ENCODE measurements around the gene NPHP4. TPM values are rescaled to one million over a fixed set of nuclear protein-coding genes. Genes with fewer than 3 reads are reported as not detected.
A peak's percentile ranks its signal among the peaks of the same experiment; 100 is the strongest.

NPHP4 gene
- 1 to 10 TPM; 5.0 to 6.8 (median 6.0) TPM for total RNA-seq (2021; fragmentation: NEBNext Ultra II Directional; extraction: Animal tissue kit (Norgen Biotek cat#: 25700))
- long read RNA-seq, partial matches to known transcripts, result 0 of 1 reads
- long read RNA-seq, other reads (novel, unspliced or antisense), result 1 of 1 reads

DNA sequence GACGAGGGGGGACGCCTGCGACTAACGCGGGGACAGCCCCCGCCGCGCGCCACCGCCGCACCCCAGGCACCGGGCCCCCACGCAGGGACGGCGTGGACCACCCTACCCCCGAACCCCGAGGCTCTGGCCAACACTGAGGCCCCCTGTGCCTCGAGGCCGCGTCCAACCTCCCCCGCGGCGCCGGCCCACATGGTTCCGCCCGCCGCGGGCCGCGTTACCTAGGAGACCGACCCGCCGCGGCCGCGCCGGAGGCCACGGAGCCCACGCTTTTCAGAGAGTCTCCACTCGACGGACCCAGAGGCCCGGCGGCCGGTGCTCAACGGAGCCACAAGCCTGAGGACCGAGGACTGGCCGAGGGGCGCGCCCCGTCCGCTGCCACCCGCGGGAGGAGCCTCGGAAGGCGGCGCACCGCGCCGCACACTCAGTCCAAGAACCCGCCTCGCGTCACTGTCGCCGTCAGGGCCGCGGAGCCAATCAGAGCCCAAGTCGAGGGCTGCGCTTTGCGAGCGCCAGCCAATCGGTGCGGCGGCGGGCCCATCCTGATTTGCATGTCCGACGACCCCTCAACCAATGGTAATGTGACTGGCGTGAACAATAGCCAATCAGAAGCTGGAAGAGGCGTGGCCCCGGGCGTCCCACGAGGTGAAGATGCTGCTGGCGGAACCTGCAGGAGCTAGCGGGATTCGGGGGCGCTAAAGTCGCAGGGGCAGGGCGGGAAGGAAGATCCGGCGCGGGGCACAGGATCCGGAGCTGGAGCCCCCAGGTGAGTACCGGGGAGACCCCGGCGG, at the start of gene NPHP4:
NPHP4 (minus strand) TSS at position 400 of the 788 bp plus-strand sequence. CDS start 6,136 bp downstream, outside the sequence.
- no peaks in the 10 kb centered on the region for H3K36me3 Mint-ChIP-seq (ENCODE audit: low read depth)
- H3K4me3 Mint-ChIP-seq, result peak within 1 kb of the TSS; percentile 91
- DNase-seq, result peak; percentile 100
- H3K4me1 Mint-ChIP-seq (ENCODE audit: low read depth), result peaks cover 22% of the 10 kb centered on the region
- TF ChIP-seq CTCF (IDR thresholded peaks at IDR 0.05), result no peak
- H3K27me3 Mint-ChIP-seq (ENCODE audit: insufficient read depth), result no peaks in the 10 kb centered on the region
- H3K27ac Mint-ChIP-seq, result peak within 1 kb of the TSS; percentile 80
- no peaks in the 10 kb centered on the region for H3K9me3 Mint-ChIP-seq

DNA sequence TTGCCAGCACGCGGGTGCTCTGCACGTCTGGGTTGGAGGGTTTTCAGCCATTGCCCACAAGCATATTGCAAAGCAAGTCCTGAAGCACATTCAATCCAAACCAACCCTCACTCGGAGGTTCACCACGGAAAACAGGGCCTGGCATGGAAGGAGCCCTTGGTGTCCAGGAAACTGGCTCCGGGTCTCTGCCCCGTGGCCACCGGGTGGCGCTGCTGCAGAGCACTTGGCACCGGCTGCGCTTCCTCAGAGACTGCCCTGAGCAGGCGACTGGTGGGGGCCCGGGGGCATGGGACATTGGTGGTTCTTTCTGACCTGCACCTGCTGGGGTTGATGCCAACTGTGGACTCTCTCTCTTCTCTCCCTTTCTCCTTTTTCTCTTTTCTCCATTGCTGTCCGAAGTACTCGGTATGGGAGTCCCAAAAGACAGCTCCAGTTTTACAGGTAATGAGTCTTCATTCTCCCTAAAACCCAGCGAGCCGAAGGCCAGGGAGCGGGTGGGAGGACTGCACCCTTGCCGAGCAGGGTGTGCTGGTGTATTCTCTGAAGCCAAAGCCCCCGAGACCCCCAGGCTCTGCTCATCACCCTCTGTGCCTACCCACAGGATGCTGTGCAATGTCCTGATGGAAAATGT, 49.3 kb upstream of the NPHP4 start:
- peaks cover 2% of the 10 kb centered on the region for H3K27me3 Mint-ChIP-seq (ENCODE audit: insufficient read depth)
- H3K4me1 Mint-ChIP-seq (ENCODE audit: low read depth), result peaks cover 9% of the 10 kb centered on the region
- no peaks in the 10 kb centered on the region for H3K36me3 Mint-ChIP-seq (ENCODE audit: low read depth)
- H3K27ac Mint-ChIP-seq, result no peak overlapping the region
- H3K9me3 Mint-ChIP-seq, result no peaks in the 10 kb centered on the region
- H3K4me3 Mint-ChIP-seq, result no peak overlapping the region
- no peak for DNase-seq
- TF ChIP-seq CTCF (IDR thresholded peaks at IDR 0.05), result peak; percentile 84

- no peaks in the 10 kb centered on the region for H3K36me3 Mint-ChIP-seq (ENCODE audit: low read depth)
- H3K9me3 Mint-ChIP-seq, result no peaks in the 10 kb centered on the region
- H3K27me3 Mint-ChIP-seq (ENCODE audit: insufficient read depth), result peaks cover 2% of the 10 kb centered on the region; the same call in 1 of the 2 replicates
- peaks cover 9% of the 10 kb centered on the region for H3K4me1 Mint-ChIP-seq (ENCODE audit: low read depth)
- no peak for TF ChIP-seq CTCF (IDR thresholded peaks at IDR 0.05)
- H3K4me3 Mint-ChIP-seq, result no peak overlapping the region
- H3K27ac Mint-ChIP-seq, result no peak overlapping the region
- no peak for DNase-seq
Measured at GRCh38 chr1:6040861-6041415, 48.7 kb upstream of the NPHP4 start.

- Mint-ChIP-seq H3K9me3 (no peaks in the 10 kb centered on the region), H3K4me3 (no peak overlapping the region), H3K27me3 (ENCODE audit: insufficient read depth) (peaks cover 2% of the 10 kb centered on the region; the same call in 1 of the 2 replicates), H3K27ac (no peak overlapping the region), H3K36me3 (ENCODE audit: low read depth) (no peaks in the 10 kb centered on the region), H3K4me1 (ENCODE audit: low read depth) (peaks cover 9% of the 10 kb centered on the region)
- no peak for DNase-seq
- TF ChIP-seq CTCF (IDR thresholded peaks at IDR 0.05), result no peak
Measured at GRCh38 chr1:6040444-6040843, 48.2 kb upstream of the NPHP4 start.

GRCh38 chr1:6039031-6039430, 46.8 kb upstream of the NPHP4 start:
- no peak overlapping the region for H3K4me3 Mint-ChIP-seq
- H3K4me1 Mint-ChIP-seq (ENCODE audit: low read depth), result peaks cover 9% of the 10 kb centered on the region
- no peak for DNase-seq
- H3K27me3 Mint-ChIP-seq (ENCODE audit: insufficient read depth), result peaks cover 2% of the 10 kb centered on the region; the same call in 1 of the 2 replicates
- no peaks in the 10 kb centered on the region for H3K9me3 Mint-ChIP-seq
- H3K36me3 Mint-ChIP-seq (ENCODE audit: low read depth), result no peaks in the 10 kb centered on the region
- H3K27ac Mint-ChIP-seq, result no peak overlapping the region
- TF ChIP-seq CTCF (IDR thresholded peaks at IDR 0.05), result no peak
